ENCODE results near the gene LZTS2.
A peak's percentile ranks its signal among the peaks of the same experiment; 100 is the strongest.

The LZTS2 gene

DNA sequence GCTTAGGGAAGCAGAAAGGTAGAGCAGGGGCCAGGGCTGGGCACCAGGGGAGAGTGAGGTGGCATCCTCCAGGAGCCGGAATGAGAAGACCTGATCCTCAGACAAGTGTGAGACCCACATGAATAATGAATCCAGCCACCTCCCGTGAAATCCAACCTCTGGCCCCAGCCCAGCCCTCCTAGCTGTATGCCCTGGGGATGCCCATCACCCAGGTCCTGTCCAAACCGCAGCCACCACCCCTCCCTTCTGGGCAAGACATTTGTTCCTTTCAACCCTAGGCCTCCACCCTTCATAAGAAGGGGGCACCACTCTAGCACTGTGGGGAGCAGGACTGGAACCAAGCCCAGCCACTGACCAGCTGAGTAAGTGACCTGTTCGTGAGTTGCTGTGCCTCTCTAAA lies 21.6 kb downstream of the LZTS2 start (continued):
- TF ChIP-seq, protein P1, sequence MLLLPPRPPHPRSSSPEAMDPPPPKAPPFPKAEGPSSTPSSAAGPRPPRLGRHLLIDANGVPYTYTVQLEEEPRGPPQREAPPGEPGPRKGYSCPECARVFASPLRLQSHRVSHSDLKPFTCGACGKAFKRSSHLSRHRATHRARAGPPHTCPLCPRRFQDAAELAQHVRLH (tag by site-specific recombination; IDR thresholded peaks at IDR 0.05), result no peak
- TF ChIP-seq ZSCAN23 (tag by site-specific recombination; IDR thresholded peaks at IDR 0.05), result no peak
- no peak for TF ChIP-seq GLI2 (tag by site-specific recombination; IDR thresholded peaks at IDR 0.05; ENCODE audit: borderline replicate concordance, low read depth)
- TF ChIP-seq SALL2 (tag by site-specific recombination; IDR thresholded peaks at IDR 0.05; ENCODE audit: borderline replicate concordance), result no peak
- no peak for TF ChIP-seq SP3 (tag by site-specific recombination; IDR thresholded peaks at IDR 0.05)

DNA sequence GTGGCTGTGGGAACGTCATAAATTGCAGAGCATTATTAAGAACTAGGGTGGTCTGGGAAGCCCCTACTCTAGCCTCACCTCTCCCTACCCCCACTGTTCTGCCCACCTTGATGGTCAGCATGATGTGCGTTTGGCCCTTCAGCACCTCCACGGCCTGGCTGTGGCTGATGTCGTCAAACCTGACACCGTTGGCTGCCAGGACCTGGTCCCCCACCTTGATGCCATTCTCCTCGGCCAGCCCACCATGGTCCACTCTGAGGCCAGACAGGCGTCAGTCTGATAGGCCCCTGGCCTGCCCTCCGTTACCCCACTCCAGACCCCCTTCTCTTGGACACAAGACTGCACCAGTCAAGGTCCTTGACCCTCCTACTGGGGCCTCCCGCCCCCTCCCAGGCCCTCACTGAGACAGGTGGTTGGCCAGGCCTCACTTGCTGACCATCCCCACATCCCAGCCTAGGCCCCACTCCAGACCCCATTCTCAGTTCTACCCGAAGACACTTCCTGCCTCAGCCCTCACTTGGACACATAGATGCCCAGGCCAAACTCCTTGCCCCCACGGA lies 22.2 kb downstream of the LZTS2 start:
- Histone ChIP-seq H3K4me1 (ENCODE audit: control insufficient read depth, insufficient read depth, low read length) (peaks cover under 1% of the 10 kb centered on the region), H3K4me3 (ENCODE audit: low read depth, low read length) (no peak overlapping the region), H3K36me3 (ENCODE audit: control insufficient read depth in 2 of 2, insufficient read depth in 1 of 2, low read length in 2 of 2) (no peaks in the 10 kb centered on the region), H3K9me3 (ENCODE audit: control insufficient read depth, insufficient read depth, low read depth, low read length) (no peaks in the 10 kb centered on the region), H3K27ac (ENCODE audit: extremely low read depth, low read depth, low read length) (no peak overlapping the region)
- ChIA-PET CTCF (no interaction called here), POLR2A (interaction anchor here (1.2 kb wide), 1 partner anchor 9 kb away, joined by 3 read pairs; the partner anchor contains the start of genes PDZD7 and SFXN3)
- TF ChIP-seq ZNF629 (tag by site-specific recombination; IDR thresholded peaks at IDR 0.05), result no peak
- TF ChIP-seq ZNF132 (tag by site-specific recombination; IDR thresholded peaks at IDR 0.05; ENCODE audit: borderline replicate concordance), result no peak
- TF ChIP-seq ZNF555 (tag by site-specific recombination; conservative IDR thresholded peaks at IDR 0.05), result no peak

DNA sequence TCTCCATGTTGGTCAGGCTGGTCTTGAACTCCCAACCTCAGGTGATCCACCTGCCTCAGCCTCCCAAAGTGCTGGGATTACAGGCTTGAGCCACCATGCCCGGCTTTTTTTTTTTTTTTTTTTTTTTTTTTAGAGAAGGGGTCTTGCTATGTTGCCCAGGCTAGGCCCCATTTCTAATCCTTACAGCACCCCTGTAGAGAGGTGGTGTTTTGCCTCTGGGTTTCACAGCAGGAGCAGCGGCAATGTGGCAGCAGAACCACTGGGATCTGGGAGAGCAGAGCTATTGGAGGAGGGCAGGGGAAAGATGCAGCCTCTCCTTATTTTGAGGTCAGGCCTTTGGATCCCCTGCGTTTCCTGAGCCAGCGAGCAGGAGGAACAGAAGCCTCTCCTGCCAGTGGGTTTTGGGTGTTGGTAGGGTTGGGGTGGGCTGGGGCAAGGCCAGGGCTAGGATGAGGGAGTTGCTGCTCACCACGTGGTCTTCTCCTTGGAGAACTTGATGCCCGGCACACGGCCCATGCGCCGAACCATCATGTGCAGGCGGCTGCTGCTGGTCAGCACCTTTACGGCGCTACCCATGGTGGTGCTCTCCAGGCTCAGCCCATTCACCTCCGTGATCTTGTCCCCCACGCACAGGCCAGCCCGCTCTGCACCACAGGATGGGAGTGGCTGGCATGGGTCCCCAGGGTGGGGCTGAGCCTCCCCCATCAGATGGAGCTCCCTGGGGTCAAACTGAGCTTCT lies 23.5 kb downstream of the LZTS2 start:
- TF ChIP-seq, protein P2, sequence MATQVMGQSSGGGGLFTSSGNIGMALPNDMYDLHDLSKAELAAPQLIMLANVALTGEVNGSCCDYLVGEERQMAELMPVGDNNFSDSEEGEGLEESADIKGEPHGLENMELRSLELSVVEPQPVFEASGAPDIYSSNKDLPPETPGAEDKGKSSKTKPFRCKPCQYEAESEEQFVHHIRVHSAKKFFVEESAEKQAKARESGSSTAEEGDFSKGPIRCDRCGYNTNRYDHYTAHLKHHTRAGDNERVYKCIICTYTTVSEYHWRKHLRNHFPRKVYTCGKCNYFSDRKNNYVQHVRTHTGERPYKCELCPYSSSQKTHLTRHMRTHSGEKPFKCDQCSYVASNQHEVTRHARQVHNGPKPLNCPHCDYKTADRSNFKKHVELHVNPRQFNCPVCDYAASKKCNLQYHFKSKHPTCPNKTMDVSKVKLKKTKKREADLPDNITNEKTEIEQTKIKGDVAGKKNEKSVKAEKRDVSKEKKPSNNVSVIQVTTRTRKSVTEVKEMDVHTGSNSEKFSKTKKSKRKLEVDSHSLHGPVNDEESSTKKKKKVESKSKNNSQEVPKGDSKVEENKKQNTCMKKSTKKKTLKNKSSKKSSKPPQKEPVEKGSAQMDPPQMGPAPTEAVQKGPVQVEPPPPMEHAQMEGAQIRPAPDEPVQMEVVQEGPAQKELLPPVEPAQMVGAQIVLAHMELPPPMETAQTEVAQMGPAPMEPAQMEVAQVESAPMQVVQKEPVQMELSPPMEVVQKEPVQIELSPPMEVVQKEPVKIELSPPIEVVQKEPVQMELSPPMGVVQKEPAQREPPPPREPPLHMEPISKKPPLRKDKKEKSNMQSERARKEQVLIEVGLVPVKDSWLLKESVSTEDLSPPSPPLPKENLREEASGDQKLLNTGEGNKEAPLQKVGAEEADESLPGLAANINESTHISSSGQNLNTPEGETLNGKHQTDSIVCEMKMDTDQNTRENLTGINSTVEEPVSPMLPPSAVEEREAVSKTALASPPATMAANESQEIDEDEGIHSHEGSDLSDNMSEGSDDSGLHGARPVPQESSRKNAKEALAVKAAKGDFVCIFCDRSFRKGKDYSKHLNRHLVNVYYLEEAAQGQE (tag by site-specific recombination; IDR thresholded peaks at IDR 0.05), result peak; percentile 56
- no peak for TF ChIP-seq SP2 (tag by site-specific recombination; IDR thresholded peaks at IDR 0.05)
- no peak for TF ChIP-seq HOXC10 (CRISPR knock-in tag; IDR thresholded peaks at IDR 0.05)
- TF ChIP-seq, protein P3, sequence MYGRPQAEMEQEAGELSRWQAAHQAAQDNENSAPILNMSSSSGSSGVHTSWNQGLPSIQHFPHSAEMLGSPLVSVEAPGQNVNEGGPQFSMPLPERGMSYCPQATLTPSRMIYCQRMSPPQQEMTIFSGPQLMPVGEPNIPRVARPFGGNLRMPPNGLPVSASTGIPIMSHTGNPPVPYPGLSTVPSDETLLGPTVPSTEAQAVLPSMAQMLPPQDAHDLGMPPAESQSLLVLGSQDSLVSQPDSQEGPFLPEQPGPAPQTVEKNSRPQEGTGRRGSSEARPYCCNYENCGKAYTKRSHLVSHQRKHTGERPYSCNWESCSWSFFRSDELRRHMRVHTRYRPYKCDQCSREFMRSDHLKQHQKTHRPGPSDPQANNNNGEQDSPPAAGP (tag by site-specific recombination; IDR thresholded peaks at IDR 0.05), result no peak
- TF ChIP-seq ZNF37A (tag by site-specific recombination; IDR thresholded peaks at IDR 0.05), result no peak
- TF ChIP-seq GLIS1 (tag by site-specific recombination; IDR thresholded peaks at IDR 0.05), result no peak
- TF ChIP-seq ZNF121 (tag by site-specific recombination; IDR thresholded peaks at IDR 0.05), result peak; percentile 91
- TF ChIP-seq, protein P4, sequence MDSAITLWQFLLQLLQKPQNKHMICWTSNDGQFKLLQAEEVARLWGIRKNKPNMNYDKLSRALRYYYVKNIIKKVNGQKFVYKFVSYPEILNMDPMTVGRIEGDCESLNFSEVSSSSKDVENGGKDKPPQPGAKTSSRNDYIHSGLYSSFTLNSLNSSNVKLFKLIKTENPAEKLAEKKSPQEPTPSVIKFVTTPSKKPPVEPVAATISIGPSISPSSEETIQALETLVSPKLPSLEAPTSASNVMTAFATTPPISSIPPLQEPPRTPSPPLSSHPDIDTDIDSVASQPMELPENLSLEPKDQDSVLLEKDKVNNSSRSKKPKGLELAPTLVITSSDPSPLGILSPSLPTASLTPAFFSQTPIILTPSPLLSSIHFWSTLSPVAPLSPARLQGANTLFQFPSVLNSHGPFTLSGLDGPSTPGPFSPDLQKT (IDR thresholded peaks at IDR 0.05; ENCODE audit: borderline replicate concordance, low read depth, low read length), result no peak
- POLR2A ChIA-PET, result interaction anchor here (1.2 kb wide), 1 partner anchor 8 kb away, joined by 3 read pairs; the partner anchor contains the start of genes PDZD7 and SFXN3
- Histone ChIP-seq H3K4me1 (ENCODE audit: control insufficient read depth, insufficient read depth, low read length) (peaks cover 2% of the 10 kb centered on the region), H3K36me3 (ENCODE audit: control insufficient read depth in 2 of 2, insufficient read depth in 1 of 2, low read length in 2 of 2) (no peaks in the 10 kb centered on the region), H3K4me3 (ENCODE audit: low read depth, low read length) (no peak overlapping the region), H3K27ac (ENCODE audit: extremely low read depth, low read depth, low read length) (no peak overlapping the region), H3K9me3 (ENCODE audit: control insufficient read depth, insufficient read depth, low read depth, low read length) (no peaks in the 10 kb centered on the region)
- CTCF ChIA-PET, result interaction anchor here (0.6 to 0.8 kb wide), 2 partner anchors 8 to 55 kb away, joined by 3 read pairs; no protein-coding TSS in a partner anchor
